TTC549 (cell line): ENCODE results near the gene PBX1.

ENCODE experiments used
- FAIRE-seq: peaks from 2 replicates; lab custom pipeline; 2012; peaks lifted over from hg19 to GRCh38; lab: Jason Lieb, UNC

PBX1 gene

GRCh38 chr1:164760569-164760968 lies 201.6 kb downstream of the PBX1 start:
- no peak for FAIRE-seq

DNA sequence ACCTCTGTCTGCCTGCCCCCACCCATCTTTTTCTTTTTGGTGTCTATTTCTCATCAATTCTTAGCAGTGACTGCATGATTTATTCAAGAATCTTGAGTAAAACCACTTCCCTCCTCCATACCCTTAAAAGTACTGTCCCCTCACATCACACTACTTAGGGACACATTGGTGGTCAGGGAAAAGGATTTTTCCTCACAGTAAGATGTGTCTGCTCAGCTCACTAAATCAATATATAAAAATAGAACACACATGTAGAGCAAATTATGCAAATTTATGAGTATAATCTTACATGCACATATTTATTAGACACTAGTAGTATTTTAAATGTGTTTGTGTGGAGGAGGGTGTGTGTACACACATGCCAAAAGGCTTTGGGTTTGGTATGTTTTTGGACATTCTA lies 202.0 kb downstream of the PBX1 start:
- FAIRE-seq, result no peak

DNA sequence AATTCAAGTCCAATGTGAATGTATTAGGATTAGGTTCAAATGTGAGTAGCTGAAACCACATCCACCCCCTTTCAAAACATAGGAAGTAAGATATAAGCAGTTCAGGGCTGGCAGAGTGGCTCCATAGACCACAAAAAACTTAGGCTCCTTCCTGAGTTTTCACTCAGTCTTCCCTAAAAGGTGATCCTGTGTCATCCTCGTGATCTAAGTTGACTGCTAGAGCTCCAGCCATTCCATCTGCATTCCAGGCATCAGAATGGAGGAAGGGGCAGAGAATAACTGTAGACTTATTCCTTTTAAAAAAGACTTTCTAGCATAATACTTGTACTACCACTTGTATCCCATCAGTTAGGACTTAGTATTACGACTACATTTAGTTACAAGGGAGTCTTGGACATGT lies 204.1 kb downstream of the PBX1 start:
- FAIRE-seq, result no peak

DNA sequence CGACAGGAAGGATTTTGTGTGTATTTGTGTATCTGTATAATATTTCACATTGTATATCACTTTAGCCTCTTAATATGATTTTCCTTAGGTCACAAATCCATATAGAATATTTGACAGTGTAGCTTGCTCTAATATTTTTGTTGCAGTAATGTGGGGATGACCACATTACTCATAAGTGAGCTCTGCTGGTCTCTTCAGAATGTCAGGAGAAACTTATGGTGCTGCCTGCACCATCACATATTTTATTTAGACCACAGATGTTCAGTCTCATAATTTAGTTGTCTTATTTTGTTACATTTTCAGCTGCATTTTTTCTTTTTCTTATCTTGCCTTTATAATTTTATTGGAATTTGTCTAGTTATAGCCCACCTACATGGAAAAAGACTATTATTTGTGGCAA lies 205.3 kb downstream of the PBX1 start:
- no peak for FAIRE-seq

DNA sequence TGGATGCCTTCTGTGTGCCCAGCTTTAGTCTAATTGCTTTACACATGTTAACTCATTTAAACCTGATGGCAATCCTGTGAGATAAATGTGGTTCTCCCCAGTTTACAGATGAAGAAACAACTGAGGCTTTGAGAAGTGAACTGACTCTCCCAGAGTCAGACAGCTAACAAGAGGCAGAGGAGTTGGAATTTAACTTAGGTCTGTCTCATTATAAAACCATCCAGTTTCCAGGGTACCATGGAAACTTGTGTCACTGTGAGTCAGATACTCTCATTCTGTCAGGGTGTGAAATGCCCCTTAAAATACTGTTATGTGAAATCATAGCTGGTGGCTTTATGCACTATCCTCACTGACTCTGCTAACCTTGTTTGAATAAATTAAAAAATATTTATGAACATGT lies 206.6 kb downstream of the PBX1 start:
- FAIRE-seq, result no peak

GRCh38 chr1:164765992-164766720 lies 207.2 kb downstream of the PBX1 start:
- no peak for FAIRE-seq

GRCh38 chr1:164767752-164768402 lies 208.9 kb downstream of the PBX1 start:
- FAIRE-seq, result no peak

DNA sequence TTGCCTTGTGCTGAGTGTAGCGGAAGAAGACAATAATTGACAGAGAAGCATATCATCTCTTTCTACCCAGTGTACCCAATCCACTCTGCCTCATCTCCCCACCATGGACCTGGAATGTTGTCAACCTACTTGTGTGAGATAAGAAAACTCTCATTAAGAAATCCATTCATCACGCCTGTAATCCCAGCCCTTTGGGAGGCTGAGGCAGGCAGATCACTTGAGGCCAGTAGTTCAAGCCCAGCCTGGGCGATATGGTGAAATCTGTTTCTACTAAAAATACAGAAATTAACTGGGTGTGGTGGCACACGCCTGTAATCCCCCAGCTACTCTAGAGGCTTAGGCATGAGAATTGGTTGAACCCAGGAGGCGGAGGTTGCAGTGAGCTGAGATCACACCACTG lies 209.6 kb downstream of the PBX1 start:
- FAIRE-seq, result no peak

- FAIRE-seq, result no peak
Measured at GRCh38 chr1:164769486-164770130, 210.6 kb downstream of the PBX1 start.

GRCh38 chr1:164770131-164770529 lies 211.1 kb downstream of the PBX1 start:
- no peak for FAIRE-seq

DNA sequence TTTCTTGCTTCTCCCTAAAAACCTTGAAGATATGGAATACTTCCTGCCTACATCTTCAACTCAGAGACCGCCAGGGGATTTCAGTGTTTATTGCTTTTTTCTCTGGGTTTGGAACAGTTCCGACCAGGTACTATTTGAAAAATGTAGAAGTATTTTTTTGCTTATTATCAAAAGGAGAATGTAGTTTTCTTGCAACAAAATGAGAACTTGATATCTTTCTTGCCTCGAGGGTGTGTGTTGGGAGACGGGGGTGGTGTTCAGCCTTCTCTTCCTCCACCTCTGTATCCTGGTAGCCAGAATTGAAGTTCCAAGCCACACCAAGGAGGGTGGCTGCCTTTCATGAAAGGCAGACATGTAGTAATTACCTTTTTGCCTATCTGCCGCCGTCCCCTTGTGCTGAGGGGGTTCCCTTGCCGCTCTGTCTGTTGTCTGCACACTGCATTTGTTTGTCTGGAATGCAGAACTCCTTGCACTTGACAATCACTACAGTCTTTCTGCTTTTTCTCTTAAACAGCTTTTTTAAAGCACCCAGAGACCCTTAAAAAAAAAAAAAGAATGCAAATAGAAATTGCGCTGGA lies 212.1 kb downstream of the PBX1 start:
- FAIRE-seq, result no peak

- FAIRE-seq, result no peak
Measured at GRCh38 chr1:164771619-164772361, 212.8 kb downstream of the PBX1 start.

GRCh38 chr1:164772635-164773034 lies 213.7 kb downstream of the PBX1 start:
- FAIRE-seq, result no peak

GRCh38 chr1:164773102-164773501 lies 214.1 kb downstream of the PBX1 start:
- no peak for FAIRE-seq

DNA sequence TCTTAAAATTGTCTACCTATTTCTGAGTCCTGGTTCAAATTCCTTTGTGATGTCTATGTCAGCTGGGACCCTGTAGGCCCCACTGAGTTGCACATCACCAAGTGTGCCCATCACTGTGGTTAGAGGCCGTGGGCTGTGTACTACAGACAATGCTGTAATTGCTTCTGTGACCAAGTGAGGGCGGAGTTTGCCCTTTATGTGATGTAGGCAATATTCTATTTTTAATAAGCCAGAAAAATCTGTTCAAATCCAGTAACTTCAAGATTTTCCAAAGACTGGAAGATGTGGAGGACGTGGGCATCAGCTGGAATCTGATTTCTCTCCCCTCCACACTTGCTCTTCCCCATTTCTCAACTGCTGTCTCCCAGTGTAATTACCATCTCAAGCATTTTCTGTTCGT lies 215.4 kb downstream of the PBX1 start:
- no peak for FAIRE-seq

GRCh38 chr1:164774819-164775654 lies 216.1 kb downstream of the PBX1 start:
- no peak for FAIRE-seq

DNA sequence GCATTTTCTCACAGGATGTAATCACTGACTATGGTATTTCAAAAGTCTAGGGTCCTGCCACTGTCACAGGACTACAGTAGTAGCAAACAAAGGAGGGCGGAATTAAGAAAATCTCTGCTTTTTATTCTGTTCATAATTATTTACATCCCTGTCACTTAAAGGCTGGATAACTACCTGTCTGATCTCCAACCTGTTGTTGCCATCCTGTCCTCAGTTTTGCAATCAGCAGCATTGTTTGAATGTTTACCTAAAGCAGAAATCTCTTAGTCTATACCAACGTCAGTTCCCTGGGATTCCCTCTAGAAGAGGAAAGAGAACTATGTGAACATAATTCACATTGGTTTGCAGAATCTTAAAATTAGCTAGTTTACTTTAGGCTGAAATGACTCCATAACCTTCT lies 218.5 kb downstream of the PBX1 start:
- no peak for FAIRE-seq

DNA sequence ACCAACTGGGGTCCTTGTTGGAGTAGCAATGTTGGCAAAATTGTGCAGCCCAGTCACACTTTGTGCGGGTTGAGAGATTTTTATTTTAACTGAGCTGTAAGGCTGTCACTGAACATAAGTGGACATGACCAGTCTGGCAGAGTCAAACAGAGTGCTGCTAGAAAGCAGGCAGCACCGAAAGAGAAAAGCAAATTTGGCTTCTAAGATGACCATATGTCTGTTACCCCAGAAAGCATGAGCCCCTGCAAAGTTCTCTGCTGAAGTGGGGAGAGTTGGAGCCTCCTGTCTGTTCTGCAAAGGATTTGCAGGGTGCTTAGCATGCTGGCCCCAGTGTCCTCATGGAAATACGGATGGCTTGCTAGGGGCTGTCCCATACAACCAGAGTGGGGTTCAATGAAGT lies 220.4 kb downstream of the PBX1 start:
- no peak for FAIRE-seq

- no peak for FAIRE-seq
Measured at GRCh38 chr1:164780111-164780812, 221.3 kb downstream of the PBX1 start.

DNA sequence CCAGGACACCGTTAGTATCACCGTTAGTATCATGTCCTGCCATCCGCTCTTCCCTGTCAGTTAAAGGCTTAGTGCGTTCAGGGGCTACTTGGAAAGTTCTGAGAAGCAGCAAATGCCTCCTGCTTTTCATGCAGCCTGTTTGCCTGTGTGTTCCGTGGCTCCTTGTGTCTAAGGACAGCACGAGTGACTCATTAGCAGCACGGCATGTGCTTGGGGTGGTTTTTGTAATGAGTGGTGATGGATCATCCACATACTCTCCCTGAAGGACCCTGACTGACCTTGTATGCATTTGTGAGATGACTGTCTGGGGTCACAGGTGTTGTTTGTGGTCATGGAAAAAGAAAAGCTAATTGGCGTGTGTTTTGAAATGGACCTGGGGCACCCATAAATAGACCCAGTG lies 221.9 kb downstream of the PBX1 start:
- no peak for FAIRE-seq

- FAIRE-seq, result no peak
Measured at GRCh38 chr1:164781972-164782371, 223.0 kb downstream of the PBX1 start.
